CD4-positive, alpha-beta T cell (primary cell): ENCODE data around the gene SMIM45.

Experiments
- ATAC-seq: fragments of 200-7000 bp; cut with Tn5 transposase; one replicate; pipeline ENCODE4 v1.10.0; 2022; ENCODE audit warnings: mild to moderate bottlenecking; ENCODE audit not compliant: poor library complexity
- CTCF ChIA-PET: fragments of 350-600 bp; sonication (Branson Sonifier 250); formaldehyde crosslinking; loops from one replicate; lab custom pipeline; 2021; ENCODE audit warnings: antibody characterized with exemption, inconsistent platforms; lab: Charles Lee
- POLR2A ChIA-PET: fragments of 350-600 bp; sonication (Branson Sonifier 250); formaldehyde crosslinking; loops from one replicate; lab custom pipeline; 2021; ENCODE audit warnings: antibody characterized with exemption, inconsistent platforms; lab: Charles Lee
- DNase-seq, 14 experiments: peaks; one replicate each; pipeline ENCODE4 v3.0.0-alpha.2; 2013 to 2020; ENCODE audit warnings: mixed read lengths in 2 of 14
- H3K27ac ChIP-seq, 2 donors: one replicate each; pipeline versions ENCODE4 v1.5.1 to v1.7.0; 2013; ENCODE audit warnings: low read length in 2 of 2, low read depth in 1 of 2, mild to moderate bottlenecking in 1 of 2
- H3K27me3 ChIP-seq, 2 experiments: 1 replicate in 1 of 2; 2 replicates in 1 of 2; pipeline versions ENCODE4 v1.6.1 to v1.7.0; 2013; ENCODE audit warnings: low read length in 2 of 2, control low read depth in 1 of 2, mild to moderate bottlenecking in 1 of 2, moderate library complexity in 1 of 2; ENCODE audit not compliant: insufficient read depth in 2 of 2, control insufficient read depth in 1 of 2
- H3K36me3 ChIP-seq: one replicate; pipeline ENCODE4 v1.6.1; 2013; ENCODE audit warnings: low read length, control low read depth; ENCODE audit not compliant: insufficient read depth
- H3K4me1 ChIP-seq: one replicate; pipeline ENCODE4 v1.6.1; 2013; ENCODE audit warnings: low read length, control low read depth; ENCODE audit not compliant: insufficient read depth
- H3K4me3 ChIP-seq: one replicate; pipeline ENCODE4 v1.5.1; 2013; ENCODE audit warnings: mild to moderate bottlenecking, low read length, moderate library complexity
- H3K9me3 ChIP-seq, 2 experiments: 1 replicate in 1 of 2; 2 replicates in 1 of 2; pipeline versions ENCODE4 v1.6.1 to v1.7.0; 2013; ENCODE audit warnings: low read length in 2 of 2, mild to moderate bottlenecking in 2 of 2, control low read depth in 1 of 2, moderate library complexity in 1 of 2; ENCODE audit not compliant: control insufficient read depth in 1 of 2, insufficient read depth in 1 of 2
- H3K27ac Mint-ChIP-seq: one replicate; pipeline ENCODE4 v1.8.0; 2020; ENCODE audit warnings: mixed read lengths
- H3K27me3 Mint-ChIP-seq: one replicate; pipeline ENCODE4 v1.8.0; 2021; ENCODE audit warnings: mixed read lengths
- H3K36me3 Mint-ChIP-seq: one replicate; pipeline ENCODE4 v1.8.0; 2021; ENCODE audit warnings: low read depth, mixed read lengths
- H3K4me1 Mint-ChIP-seq: one replicate; pipeline ENCODE4 v1.8.0; 2021; ENCODE audit warnings: low read depth, mixed read lengths
- H3K4me3 Mint-ChIP-seq: one replicate; pipeline ENCODE4 v1.8.0; 2020; ENCODE audit warnings: mild to moderate bottlenecking, mixed read lengths
- H3K9me3 Mint-ChIP-seq: one replicate; pipeline ENCODE4 v1.8.0; 2020; ENCODE audit warnings: mixed read lengths
- CTCF ChIP-seq: fragments of 200-600 bp; IDR thresholded peaks from one replicate; pipeline ENCODE4 v1.8.0; 2022; ENCODE audit warnings: antibody characterized with exemption, mild to moderate bottlenecking
- intact Hi-C, 2 experiments: fragments of 100-400 bp; cut with DNase I in 1 of 2; cut with micrococcal nuclease in 1 of 2; formaldehyde crosslinking; loops; one replicate each; pipeline versions ENCODE4 v1.15.1 to v1.9.0; 2023 to 2025; cut with DNase I, micrococcal nuclease

Gene SMIM45

GRCh38 chr22:41920271-41920976, 31.5 kb upstream of the SMIM45 start:
- Histone ChIP-seq H3K4me1 (peaks cover 40% of the 10 kb centered on the region), H3K9me3 (peaks cover 0 to 4% of the 10 kb centered on the region in 2 experiments), H3K4me3 (peak overlapping the region; percentile 66), H3K36me3 (no peaks in the 10 kb centered on the region), H3K27ac (peak overlapping the region in 1 of 2 donors; percentile 7), H3K27me3 (peaks cover 10 to 14% of the 10 kb centered on the region in 2 experiments)
- H3K27me3 Mint-ChIP-seq, result peaks cover 23% of the 10 kb centered on the region
- CTCF ChIA-PET, result interaction anchor here (0.5 to 1.4 kb wide), 3 partner anchors 20 to 223 kb away, joined by 3 to 4 read pairs (median 3); no protein-coding TSS in a partner anchor
- no peak for TF ChIP-seq CTCF
- no peaks in the 10 kb centered on the region for H3K9me3 Mint-ChIP-seq
- H3K36me3 Mint-ChIP-seq, result no peaks in the 10 kb centered on the region
- intact Hi-C loops, result no loop called here
- ATAC-seq (no peak), DNase-seq (no peak)
- peaks cover 12% of the 10 kb centered on the region for H3K4me1 Mint-ChIP-seq
- H3K4me3 Mint-ChIP-seq, result peak overlapping the region; percentile 76
- no peak overlapping the region for H3K27ac Mint-ChIP-seq
- POLR2A ChIA-PET, result interaction anchor here (0.6 to 1.6 kb wide), 4 partner anchors 12 to 221 kb away, joined by 3 to 8 read pairs (median 4); partner anchors contain the start of genes CENPM and MEI1

- ATAC-seq (no peak), DNase-seq (no peak)
- ChIA-PET POLR2A (interaction anchor here (1.9 kb wide), 1 partner anchor 18 kb away, joined by 6 read pairs; no protein-coding TSS in a partner anchor), CTCF (no interaction called here)
- Histone ChIP-seq H3K27ac (no peak overlapping the region), H3K4me3 (no peak overlapping the region), H3K27me3 (peaks cover 0 to 9% of the 10 kb centered on the region in 2 experiments), H3K9me3 (no peaks in the 10 kb centered on the region), H3K4me1 (peaks cover 46% of the 10 kb centered on the region), H3K36me3 (no peaks in the 10 kb centered on the region)
- Mint-ChIP-seq H3K4me3 (peak overlapping the region; percentile 7), H3K36me3 (no peaks in the 10 kb centered on the region), H3K4me1 (peaks cover 6% of the 10 kb centered on the region), H3K27ac (no peak overlapping the region), H3K9me3 (no peaks in the 10 kb centered on the region), H3K27me3 (peaks cover 12% of the 10 kb centered on the region)
- no peak for TF ChIP-seq CTCF
- intact Hi-C loops, result no loop called here
These were observed 29.6 kb upstream of the SMIM45 start for GRCh38 chr22:41922328-41922727.

GRCh38 chr22:41922940-41923594, 28.9 kb upstream of the SMIM45 start:
- H3K4me3 ChIP-seq, result no peak overlapping the region
- H3K27ac Mint-ChIP-seq, result no peak overlapping the region

More at GRCh38 chr22:41922940-41923594, 28.9 kb upstream of the SMIM45 start:
- intact Hi-C loops, result no loop called here
- peaks cover 9% of the 10 kb centered on the region for H3K27me3 Mint-ChIP-seq
- H3K27me3 ChIP-seq, result peaks cover 0 to 9% of the 10 kb centered on the region in 2 experiments
- ATAC-seq (no peak), DNase-seq (no peak)
- no peak overlapping the region for H3K27ac ChIP-seq
- POLR2A ChIA-PET, result interaction anchor here (1.1 to 1.9 kb wide), 2 partner anchors 17 to 90 kb away, joined by 3 to 6 read pairs; partner anchors contain the start of gene SREBF2
- no peak for TF ChIP-seq CTCF
- H3K36me3 ChIP-seq, result no peaks in the 10 kb centered on the region
- no peaks in the 10 kb centered on the region for H3K9me3 Mint-ChIP-seq
- peaks cover 9% of the 10 kb centered on the region for H3K4me1 Mint-ChIP-seq
- CTCF ChIA-PET, result no interaction called here
- H3K9me3 ChIP-seq, result no peaks in the 10 kb centered on the region
- H3K4me1 ChIP-seq, result peaks cover 44% of the 10 kb centered on the region
- H3K36me3 Mint-ChIP-seq, result no peaks in the 10 kb centered on the region
- no peak overlapping the region for H3K4me3 Mint-ChIP-seq
